ENCODE measurements around the gene SLC26A11.

Gene SLC26A11

GRCh38 chr17:80287038-80287437 lies 66.8 kb downstream of the SLC26A11 start:
- no peak for TF ChIP-seq CTCF (IDR thresholded peaks at IDR 0.05; ENCODE audit: low read depth, low read length)
- no peak for DNase-seq (ENCODE audit: low read depth in 2 of 2)
- H3K4me3 ChIP-seq (replicated peaks in 1 of 2; ENCODE audit: low read depth in 2 of 2, low read length in 2 of 2) = no peak overlapping the region

GRCh38 chr17:80287806-80288567 lies 67.8 kb downstream of the SLC26A11 start:
- TF ChIP-seq CTCF (IDR thresholded peaks at IDR 0.05; ENCODE audit: low read depth, low read length) = no peak

GRCh38 chr17:80289616-80290015 lies 69.4 kb downstream of the SLC26A11 start:
- no peak for DNase-seq (ENCODE audit: low read depth in 2 of 2)
- no peak for TF ChIP-seq CTCF (IDR thresholded peaks at IDR 0.05; ENCODE audit: low read depth, low read length)
- H3K4me3 ChIP-seq (replicated peaks in 1 of 2; ENCODE audit: low read depth in 2 of 2, low read length in 2 of 2) = no peak overlapping the region

More at GRCh38 chr17:80287806-80288567, 67.8 kb downstream of the SLC26A11 start:
- DNase-seq (ENCODE audit: low read depth in 2 of 2) = no peak
- no peak overlapping the region for H3K4me3 ChIP-seq (replicated peaks in 1 of 2; ENCODE audit: low read depth in 2 of 2, low read length in 2 of 2)

- DNase-seq (ENCODE audit: low read depth in 2 of 2) = no peak
- H3K4me3 ChIP-seq (replicated peaks in 1 of 2; ENCODE audit: low read depth in 2 of 2, low read length in 2 of 2) = no peak overlapping the region
- no peak for TF ChIP-seq CTCF (IDR thresholded peaks at IDR 0.05; ENCODE audit: low read depth, low read length)
Observed at GRCh38 chr17:80290156-80290555, 69.9 kb downstream of the SLC26A11 start.

GRCh38 chr17:80291260-80291659 lies 71.0 kb downstream of the SLC26A11 start:
- H3K4me3 ChIP-seq (replicated peaks in 1 of 2; ENCODE audit: low read depth in 2 of 2, low read length in 2 of 2) = no peak overlapping the region
- no peak for TF ChIP-seq CTCF (IDR thresholded peaks at IDR 0.05; ENCODE audit: low read depth, low read length)
- no peak for DNase-seq (ENCODE audit: low read depth in 2 of 2)

- TF ChIP-seq CTCF (IDR thresholded peaks at IDR 0.05; ENCODE audit: low read depth, low read length) = no peak
- H3K4me3 ChIP-seq (replicated peaks in 1 of 2; ENCODE audit: low read depth in 2 of 2, low read length in 2 of 2) = no peak overlapping the region
- no peak for DNase-seq (ENCODE audit: low read depth in 2 of 2)
Observed at GRCh38 chr17:80291691-80292487, 71.7 kb downstream of the SLC26A11 start.

Measured in cardiac fibroblast (primary cell).